Activated CD4-positive, alpha-beta T cell treated with anti-CD3 and anti-CD28 coated beads, Interleukin-2, amount 50 U/mL, for 4 hours (primary cell): ENCODE data around the gene OGFOD2.

ENCODE experiments used
- DNase-seq, 2 experiments: peaks; one replicate each; pipeline ENCODE4 v3.0.0-alpha.2; 2020

OGFOD2 gene

DNA sequence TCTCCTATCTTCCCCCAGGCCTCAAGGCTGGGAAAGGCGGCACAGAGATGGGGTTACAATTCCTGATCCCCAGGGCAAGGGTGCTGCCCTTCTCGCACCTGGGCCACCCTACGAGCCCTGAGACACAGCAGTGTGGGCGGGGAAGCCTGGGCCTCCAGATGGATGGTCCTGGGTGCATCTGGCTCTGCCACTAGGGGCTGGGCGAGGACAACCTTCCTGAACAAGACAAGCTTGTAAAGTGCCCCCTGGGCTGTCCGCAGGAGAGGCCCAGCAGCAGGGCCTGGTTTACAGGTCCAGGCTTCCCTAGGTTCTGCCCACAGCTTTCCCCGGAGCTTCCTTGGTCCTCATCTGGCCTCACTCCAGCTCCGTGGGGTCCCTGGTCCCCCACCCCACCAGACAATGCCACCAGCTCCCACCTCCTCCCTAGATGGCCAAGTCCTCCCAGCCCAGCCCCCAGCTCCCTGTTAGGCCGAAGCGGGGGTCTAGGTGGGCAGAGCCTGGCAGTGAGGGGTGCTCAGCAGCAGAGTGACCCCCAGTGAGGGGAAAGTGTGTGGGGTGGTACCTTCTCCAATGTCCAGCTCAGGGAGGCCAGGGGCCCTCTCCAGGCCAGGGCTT, 14.3 kb downstream of the OGFOD2 start:
- DNase-seq = no peak

DNA sequence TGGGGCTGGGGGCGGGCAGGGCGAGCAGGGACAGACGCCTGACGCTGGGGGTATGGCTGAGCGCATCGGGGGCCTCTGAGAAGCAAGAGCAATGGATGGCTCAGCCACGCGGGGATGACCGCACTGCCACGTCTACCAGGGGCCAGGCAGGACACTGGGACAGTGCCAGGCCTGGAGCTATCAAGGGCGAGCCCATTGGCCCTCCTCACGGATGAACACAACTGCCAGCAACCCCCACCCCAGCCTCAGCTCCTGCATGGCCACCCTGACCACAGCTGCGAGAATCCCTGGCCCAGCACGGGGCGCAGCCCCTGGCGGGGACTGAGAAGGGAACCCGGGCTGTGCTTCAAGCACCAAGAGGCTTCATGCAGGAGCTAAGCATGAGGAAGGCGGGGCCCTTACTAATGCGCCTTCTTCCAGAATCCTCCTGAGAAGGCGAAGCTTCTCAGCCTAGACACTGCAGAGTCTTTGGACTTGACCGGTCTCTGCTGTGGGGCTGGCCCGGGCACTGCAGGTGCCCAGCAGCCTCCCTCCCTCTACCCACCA, 14.9 kb downstream of the OGFOD2 start:
- no peak for DNase-seq

DNA sequence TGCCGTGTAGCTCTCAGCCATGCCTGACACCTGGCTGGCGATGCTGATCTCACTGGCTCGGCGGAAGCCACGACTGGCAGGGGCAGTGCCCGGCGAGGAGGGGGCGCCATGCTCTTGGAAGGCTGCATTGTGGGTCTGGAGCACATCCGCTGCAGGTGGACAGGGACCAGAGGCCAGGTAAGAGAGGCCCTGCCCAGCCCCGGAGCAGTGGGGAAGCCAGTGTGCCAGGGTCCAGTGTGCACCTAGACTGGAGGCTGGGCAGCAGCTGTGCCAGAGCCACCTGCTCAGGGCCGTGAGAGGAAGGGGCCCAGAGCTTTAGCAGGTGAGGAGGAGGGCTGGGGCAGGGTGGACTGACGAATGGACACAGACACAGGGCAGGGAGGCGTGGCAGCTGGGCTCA, 15.5 kb downstream of the OGFOD2 start:
- DNase-seq = no peak

DNA sequence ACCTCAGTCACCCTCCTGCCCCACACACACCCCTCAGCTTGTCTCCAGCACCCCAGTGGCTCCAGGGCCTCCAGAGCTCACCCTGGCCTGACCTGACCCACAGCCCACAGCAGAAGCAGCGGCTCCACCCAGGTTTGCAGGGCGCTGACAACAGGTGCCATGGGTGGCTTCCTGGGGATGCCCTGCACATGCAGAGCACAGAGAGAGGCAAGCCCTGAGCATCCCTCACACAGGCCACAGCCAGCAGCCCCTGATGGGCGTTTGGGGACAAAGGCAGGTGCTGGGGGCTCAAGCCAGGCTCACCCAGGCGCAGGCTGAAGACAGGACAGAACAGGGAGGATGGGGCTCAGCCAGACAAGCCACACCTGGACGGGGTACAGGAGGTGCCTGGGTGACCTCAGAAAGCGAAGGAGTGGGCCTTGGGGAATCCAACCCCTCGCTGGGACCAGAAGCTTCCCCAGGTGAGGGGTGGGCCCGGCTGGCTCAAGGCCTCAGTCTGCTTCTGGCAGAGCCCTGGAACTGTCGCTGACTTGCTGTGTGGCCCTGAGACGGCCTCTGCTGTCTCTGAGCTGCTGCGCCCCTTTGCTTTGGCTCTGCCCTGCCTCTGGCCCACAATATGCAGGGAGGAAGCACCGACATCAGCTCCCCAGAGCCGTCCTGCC, 16.0 kb downstream of the OGFOD2 start:
- DNase-seq = no peak

DNA sequence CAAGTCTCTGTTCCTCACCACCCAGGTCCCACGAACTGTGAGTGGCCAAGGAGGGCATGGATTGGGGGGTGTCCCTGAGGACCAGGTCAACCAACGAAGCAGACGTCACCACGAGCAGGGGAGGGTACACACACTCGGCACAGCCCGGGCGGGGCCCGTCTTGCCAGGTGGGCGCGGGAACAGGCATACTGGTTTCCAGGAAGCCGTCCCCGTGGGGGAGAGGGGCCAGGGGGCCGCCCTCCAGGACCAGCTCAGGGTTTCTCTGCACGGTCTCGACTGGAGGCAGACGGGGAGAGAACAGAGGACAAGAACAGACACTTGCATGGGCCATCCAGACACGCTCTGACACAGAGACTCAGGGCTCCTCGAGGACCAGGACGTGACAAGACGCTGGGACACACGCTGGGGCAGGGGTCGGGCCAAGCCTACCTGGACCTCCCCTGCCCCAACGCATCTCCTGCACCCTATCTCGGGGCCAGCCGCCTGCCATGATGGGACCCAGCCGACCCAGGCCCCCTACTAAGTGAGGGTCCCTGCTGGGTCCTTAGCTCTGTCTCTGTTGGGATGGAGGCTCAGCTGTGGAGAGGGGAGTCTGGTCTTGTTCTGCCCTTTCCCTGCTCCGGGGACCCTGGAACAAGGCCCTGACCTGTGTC, 16.7 kb downstream of the OGFOD2 start:
- DNase-seq = no peak

DNA sequence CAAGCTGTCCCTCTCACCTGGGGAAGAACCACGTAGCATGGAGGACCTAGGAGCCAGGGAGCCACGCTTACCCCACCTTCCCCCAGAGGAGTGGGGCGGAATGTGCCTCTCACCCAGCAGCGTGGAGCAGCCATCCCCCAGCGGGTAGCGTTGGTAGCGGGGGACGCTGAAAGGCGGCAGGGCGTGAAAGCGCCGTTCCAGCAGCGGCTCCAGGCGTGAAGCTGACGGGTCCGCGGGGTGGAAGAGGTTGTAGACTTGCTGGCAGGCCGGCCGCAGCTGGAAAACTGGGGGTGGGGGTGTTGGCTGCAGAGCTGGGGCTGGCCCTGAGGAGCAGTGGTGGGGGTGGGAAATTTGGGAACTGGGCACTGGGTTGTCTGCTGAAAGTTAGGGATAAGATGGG, 17.3 kb downstream of the OGFOD2 start:
- no peak for DNase-seq

DNA sequence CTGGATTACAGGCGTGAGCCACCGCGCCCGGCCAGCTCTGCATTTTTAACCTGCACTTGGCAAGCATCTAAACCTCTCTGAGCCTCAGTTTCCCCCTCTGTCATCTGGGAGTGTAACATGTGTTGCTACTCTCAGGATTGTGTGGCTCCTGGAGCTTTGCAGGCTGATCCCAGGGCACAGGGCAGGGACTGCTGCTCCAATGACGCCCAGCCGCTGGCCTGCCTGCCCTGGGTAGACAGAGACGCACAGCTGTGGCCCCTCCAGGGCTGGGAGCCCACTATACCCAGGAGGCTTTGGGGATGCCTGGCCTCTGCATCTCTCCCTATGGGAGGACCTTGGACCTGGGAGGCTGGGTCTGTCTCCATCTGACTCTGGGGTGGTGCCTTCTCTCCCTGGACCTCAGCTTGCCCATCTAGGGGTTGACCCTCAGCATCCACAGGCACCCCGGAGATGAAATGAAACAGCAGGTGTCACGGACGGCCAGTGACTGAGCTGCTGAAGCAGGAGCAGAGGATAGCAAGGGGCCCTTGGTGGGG, 19.2 kb downstream of the OGFOD2 start:
- no peak for DNase-seq

DNA sequence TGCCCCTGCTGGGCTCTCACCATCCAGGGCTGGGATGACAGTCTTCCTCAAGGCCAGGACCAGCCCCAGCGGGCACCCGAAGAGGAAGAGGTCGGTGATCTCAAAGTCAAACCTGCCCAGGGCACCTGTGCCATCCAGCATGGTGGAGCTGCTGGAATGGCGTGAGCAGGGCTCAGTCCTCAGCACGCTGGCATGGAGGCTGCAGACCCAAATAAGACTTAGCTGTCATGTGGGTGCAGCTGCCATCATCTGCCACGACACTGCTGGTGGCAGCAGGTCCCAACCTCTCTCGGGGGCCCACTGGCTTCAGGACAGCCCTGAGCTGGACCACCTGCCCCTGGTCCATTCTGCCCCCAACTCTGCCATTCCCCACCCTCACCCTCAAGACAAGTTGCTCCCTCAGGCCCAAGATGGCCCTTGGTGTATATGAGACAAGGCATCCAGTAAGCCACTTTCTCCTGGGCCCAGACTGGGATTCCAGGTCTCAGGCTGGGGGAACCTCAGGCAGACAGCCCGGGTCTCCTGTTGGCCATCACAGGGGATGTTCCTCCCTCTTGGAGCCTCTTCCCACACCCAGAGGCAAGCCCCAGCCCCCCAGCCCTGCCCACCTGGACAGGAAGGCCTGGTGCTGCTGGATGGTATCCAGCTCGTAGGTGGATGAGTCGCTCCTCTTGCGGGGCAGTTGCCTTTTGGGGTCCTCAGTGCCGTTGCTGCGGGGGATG, 19.9 kb downstream of the OGFOD2 start:
- DNase-seq = no peak

DNA sequence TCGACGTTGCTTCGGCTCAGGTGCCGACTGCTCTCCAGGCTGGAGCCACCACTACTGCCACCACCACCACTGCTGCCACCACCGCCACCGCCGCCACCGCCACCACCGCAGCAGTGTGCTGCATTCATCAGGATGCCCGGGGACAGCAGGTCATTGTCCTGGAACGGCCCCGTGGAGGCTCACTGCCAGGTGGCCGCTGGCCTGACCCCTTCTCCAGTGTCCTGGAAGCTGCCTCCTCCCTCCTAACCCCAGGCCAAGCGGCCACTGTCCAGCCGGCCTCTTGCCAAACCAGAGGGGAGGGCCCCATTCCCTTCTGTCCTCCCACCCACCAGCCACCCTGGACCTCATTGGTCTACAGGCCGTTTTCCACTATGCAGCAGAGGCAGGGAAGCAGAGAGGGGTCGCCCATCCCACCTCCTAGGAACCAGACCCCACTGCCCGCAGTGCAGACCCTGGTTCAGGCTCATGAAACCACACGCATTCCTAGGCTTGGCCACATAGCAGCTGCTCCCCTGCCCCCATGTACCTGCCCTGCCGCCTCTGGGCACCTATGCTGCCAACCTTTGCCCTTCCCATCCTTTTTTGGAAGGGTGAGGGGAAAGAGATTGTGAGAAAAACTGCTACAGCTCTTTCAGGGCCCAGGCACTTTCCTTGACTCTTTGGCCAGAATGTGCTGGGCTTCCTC, 20.6 kb downstream of the OGFOD2 start:
- no peak for DNase-seq

DNA sequence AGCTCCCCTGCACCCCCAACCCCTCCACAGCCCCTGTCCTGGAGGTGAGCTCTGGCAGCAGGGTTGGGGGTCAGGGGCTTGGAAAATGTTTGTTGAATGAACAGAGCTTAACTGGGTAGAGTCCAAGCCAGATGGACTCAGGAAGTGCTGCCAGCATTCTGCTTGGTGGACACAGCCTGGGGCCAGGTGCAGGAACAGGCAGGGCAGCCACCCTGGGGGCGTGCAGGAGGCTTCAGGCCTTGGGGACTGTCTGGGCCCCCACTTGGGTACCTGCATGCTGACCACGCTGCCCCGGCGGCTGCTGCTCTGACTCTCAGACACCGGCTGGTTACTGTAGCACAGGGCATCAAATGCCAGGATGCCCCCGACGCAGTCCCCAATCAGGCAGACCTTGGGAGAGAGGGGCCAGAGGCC, 21.2 kb downstream of the OGFOD2 start:
- DNase-seq = no peak

DNA sequence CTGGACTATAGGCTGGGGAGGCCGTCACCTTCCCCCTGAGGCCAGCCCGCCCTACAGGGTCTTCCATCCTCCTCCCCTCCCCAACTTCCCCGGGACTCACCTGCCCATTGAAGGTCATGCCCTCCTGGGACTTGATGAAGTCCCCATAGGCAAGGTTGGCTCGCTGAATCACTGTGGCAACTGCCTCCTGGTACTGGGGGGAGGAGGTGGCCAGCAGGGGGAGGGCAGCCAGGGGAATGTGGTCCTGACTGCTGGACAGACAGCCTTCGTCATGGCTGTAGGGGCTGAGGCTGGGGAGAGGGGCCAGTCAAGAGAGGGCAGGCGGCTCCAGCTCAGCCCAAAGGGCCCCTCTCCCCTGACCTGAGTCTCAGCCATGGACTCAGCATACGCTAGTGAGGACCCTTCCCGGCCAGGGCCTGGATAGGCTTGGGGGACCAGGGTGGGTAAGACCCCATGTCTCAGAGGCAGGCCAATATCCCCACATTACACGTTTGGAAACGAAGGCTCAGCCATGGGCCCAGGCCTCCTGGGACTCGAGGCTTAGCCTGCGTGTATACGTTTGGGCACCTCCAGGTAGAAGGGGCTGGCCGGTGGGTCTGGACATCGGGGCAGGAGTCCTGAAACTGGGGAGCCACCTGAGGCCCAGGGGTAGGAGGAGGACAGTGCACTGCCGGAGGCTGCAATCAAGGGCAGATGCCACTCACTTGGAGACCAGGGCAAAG, 21.7 kb downstream of the OGFOD2 start:
- DNase-seq = no peak

DNA sequence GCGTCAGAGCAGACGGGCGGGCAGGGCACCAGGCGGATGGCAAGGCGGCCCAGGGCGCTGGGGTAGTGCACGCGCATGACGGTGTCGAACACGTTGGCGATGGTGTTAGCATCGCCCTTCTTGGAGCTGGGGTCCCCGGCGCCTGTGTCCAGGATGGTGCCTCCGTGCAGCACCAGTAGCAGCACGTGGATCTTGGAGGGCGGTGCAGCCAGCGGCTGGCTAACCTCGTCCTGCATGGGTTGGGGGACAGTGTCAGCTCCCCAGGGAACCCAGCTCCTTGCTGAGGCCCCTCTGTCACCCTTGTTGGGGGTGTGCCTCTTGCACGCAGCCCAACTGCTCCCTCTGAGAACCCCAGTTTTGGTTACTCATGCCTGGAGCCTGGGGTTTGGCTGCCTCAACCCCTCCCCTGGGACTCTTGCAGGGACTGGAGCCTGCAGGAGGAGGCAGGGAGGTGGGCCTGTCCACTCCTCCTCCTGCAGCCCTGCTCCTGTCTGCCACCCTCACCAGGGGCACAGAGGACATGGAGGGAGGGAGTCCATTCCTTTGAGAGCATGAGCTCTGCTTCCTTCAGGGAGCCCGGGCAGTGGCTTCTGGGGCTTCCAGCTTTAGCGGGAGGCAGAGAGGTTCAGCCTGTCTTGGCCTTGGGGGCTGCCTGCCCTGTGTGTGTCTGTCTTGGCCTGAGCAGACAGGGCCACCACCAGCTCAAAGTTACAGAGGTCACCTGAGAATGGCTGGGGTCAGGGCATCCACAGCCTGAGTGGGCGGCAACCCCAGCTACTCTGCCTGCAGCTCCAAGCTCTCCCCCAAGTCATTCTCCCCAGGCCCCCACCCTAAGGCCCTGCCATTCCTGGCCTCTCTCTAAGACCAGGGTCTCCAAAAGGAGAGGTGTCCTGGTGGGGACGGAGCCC, 22.6 kb downstream of the OGFOD2 start:
- DNase-seq = no peak

DNA sequence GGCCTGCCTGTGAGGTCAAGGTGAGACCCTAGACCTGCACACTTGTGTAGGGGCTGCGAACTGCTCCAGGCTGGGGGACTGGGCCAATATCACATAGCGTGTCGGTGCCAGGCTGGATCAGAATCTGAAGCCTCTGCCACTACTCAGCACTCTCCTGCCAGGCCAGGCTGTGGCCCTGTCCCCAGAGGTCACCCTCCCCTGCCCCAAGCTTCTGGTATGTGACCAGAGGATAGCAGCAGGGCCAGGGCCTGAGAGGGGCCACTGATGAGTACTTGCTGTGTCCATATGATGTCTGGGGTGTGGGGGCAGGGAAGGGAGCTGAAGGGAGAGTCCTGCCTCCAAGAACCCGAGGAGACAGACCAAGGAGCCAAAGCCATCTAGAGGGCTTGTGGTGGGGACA, 23.3 kb downstream of the OGFOD2 start:
- DNase-seq = no peak

DNA sequence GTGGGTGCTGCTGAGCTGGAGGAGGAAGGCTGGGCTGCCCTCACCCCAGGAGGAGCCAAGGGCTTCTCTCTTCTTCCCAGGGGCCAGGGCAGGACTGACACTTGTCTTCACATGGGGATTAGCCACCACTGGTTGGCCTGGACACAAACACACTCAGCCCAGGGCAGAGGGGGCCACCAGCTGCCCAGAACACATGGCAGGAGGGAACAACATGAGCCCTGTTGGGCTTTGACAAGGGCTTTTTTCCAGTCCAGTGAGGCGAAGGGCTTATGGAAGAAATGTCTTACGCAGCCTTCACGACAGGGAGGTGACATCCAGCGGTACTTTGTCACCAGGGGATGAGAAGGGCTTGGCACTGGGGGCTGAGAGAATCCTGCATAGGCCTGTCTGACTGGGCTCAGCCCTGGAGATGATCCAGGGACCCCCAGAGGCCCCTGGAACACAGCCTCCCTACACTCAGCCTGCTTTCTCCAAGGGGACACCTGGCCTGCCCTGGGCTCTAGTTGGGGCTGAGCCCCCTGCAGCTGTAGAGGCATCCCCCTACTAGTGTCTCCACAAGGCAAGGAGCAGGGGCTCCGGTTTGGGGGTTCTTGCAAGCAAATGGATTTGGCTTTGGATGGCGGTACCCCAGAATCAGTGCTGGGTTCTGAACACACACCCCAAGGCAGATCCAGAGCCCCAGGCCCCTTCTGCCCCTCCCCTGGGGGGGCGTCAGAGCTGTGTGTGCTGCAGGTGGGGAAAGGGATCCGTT, 24.3 kb downstream of the OGFOD2 start:
- no peak for DNase-seq

DNA sequence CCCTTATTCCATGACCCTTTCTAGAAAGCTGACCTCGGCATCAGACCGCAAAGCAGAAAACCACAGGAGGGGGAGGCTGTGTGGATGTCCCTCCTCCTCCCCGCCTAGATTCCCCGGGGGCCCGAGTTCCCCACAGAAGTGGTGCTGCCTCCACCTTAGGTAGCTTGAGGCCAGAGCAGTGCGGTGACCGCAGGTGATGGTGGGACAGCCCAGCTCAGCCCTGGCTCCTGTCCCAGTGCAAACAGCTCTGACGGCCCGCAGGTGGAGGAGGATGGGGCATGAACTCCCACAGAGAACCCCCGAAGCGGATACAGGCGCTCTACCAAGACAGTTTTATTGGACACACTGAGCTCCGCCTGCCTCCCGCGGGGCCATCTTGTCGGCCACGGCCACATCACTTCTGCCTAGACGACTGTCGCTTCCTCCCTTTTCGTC, 25.0 kb downstream of the OGFOD2 start:
- no peak for DNase-seq

DNA sequence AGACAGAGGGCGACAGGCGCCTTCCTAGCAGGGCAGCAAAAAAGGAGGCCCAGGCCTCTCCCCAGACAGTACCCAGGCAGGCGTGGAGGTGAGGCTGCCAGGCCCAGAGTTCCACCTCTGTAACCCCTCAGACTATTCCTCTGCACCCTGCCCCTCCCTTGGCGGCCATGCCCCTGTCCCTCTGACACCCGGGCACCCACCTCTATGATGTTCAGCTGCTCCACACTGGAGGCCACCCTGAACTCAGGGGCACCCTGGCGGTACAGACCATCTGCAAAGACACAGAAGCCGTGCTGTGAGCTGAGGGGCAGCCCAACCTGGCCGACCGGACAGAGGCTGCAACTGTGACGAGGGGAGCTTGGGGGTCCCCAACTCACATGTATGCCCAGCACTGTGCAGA, 25.5 kb downstream of the OGFOD2 start:
- no peak for DNase-seq

DNA sequence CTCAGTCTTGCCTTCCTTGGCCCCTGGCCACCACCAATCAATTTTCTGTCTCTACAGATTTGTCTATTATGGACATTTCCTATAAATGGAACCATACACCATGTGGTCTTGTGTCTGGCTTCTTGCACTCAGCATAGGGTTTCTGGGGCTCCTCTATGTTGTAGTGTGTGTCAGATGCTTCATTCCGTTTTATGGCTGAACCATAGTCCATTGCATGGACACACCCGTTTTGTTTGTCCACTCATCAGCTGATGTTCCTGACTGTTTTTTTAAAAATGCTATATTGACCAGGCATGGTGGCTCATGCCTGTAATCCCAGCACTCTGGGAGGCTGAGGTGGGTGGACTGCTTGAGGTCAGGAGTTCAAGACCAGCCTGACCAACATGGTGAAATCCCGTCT, 26.4 kb downstream of the OGFOD2 start:
- no peak for DNase-seq

DNA sequence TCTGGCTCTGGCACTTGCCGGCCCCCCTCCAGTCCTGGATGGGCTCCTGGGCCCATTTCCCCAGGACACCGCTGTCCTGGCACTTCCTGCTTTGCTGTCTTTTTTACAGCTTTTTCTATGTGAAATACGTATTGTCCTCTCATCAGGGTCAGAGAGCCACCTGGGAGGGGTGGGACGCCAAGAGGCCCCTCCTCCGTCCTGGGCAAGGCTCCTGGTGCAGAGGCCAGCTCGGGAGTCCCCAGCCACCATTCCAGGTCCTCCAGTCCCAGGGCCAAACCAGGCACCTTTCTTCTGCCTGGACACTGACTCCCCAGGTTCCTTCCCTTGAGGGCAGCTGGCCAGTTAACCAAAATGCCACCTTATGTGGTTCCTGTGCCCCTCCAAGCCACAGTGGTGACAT, 28.2 kb downstream of the OGFOD2 start:
- DNase-seq = no peak

DNA sequence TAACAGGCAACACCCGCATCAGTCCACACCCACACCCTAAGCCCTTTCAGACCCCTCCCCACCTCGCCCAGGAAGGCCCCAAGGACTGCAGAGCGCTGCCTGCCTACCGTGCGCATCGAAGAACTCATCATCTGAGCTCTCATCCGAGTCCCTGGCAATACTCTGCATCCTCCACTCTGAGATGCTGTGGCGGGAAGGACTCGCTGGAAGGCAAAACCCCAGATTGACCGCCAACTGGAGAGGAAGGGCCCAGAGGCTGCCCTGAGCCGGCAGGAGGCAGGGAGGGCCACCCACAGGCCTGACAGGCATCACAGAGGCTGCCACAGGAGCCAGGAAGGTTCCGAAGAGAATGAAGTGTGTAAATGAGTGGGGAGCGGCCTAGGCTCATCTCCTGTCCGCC, 29.2 kb downstream of the OGFOD2 start:
- DNase-seq = no peak

DNA sequence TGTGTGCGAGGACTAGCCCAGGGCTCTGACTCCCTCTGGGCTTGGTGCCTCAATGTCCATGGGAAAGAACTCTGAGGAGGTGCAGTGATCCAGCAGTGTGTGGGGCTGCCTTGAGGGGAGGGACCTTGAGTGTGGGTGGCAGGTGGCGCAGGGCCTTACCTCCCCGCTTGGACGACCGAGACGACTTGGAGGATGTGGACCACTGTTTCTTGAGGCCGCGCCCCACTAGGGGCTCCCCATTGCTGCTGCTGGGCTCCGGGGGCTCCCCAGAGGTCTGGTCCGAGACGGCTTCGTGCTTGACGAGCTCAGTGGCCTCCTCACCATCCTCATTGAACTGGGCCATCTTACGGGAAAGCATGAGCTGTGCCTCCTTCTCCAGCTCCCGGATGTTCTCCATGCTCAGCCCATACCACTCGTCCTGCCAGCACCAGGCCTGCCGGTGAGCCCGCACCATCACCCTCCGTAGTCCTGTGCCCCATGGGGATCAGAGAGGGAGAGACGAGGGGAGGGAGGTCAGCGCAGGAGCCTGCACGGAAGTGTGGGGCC, 30.1 kb downstream of the OGFOD2 start:
- DNase-seq = no peak
